Transverse colon (tissue), 4 donors: ENCODE data around the gene ZNF239. TPM values are rescaled to one million over a fixed set of nuclear protein-coding genes. Genes with fewer than 3 reads are reported as not detected.

ENCODE experiments used
- DNase-seq: peaks from one replicate; pipeline ENCODE4 v3.0.0-alpha.2; 2019
- H3K27ac ChIP-seq, 4 donors: fragments of 200-600 bp; sonication (generic); 2 replicates each; pipeline ENCODE4 v1.5.1; 2016 to 2018; ENCODE audit warnings: inconsistent platforms in 4 of 4
- H3K27me3 ChIP-seq: fragments of 200-600 bp; sonication (generic); 2 replicates; pipeline ENCODE4 v1.5.1; 2017; ENCODE audit warnings: inconsistent platforms
- H3K36me3 ChIP-seq, 4 donors: fragments of 200-600 bp; sonication (generic); 2 replicates each; pipeline ENCODE4 v1.5.1; 2017 to 2019; ENCODE audit warnings: inconsistent platforms in 4 of 4
- H3K4me1 ChIP-seq, 4 donors: fragments of 200-600 bp; sonication (generic); 2 replicates each; pipeline ENCODE4 v1.5.1; 2017 to 2020; ENCODE audit warnings: inconsistent platforms in 4 of 4
- H3K4me3 ChIP-seq, 4 donors: fragments of 200-600 bp; sonication (generic); 1 replicate in 1 of 4; 2 replicates in 3 of 4; pipeline versions ENCODE4 v1.5.1 to v1.6.1; 2017 to 2019; ENCODE audit warnings: inconsistent platforms in 4 of 4
- H3K9me3 ChIP-seq, 2 donors: fragments of 200-600 bp; sonication (generic); 2 replicates each; pipeline ENCODE4 v1.5.1; 2017 to 2019; ENCODE audit warnings: inconsistent platforms in 2 of 2
- CTCF ChIP-seq, 5 experiments: fragments of 200-600 bp in 3 of 5; fragments of 450-650 bp in 2 of 5; sonication (generic) in 3 of 5; IDR thresholded peaks; 1 replicate in 2 of 5; 2 replicates in 3 of 5; pipeline ENCODE4 v1.5.1; 2016 to 2017; ENCODE audit warnings: antibody characterized with exemption in 5 of 5, inconsistent platforms in 3 of 5, mild to moderate bottlenecking in 2 of 5, moderate library complexity in 1 of 5
- EP300 ChIP-seq: sonication (generic); formaldehyde crosslinking; IDR thresholded peaks from one replicate; pipeline ENCODE4 v1.6.1; 2017; ENCODE audit warnings: antibody characterized with exemption, low read depth
- POLR2A ChIP-seq: fragments of 450-650 bp; IDR thresholded peaks from one replicate; pipeline ENCODE4 v1.6.1; 2016; ENCODE audit warnings: antibody characterized with exemption, mild to moderate bottlenecking, moderate library complexity
- POLR2AphosphoS5 ChIP-seq, 3 donors: sonication (generic); formaldehyde crosslinking; IDR thresholded peaks; one replicate each; pipeline ENCODE4 v1.6.1; 2016; ENCODE audit warnings: antibody characterized with exemption in 3 of 3
- WGBS, 2 donors: methylation state at CpG; one replicate each; pipeline ENCODE4 v1.1.5; 2018; ENCODE audit warnings: low coverage in 1 of 2; 5-methylcytosine and 5-hydroxymethylcytosine counted together
- in situ Hi-C, 4 donors: fragments of 200-750 bp; cut with MboI; loops; one replicate each; pipeline versions ENCODE4 v1.15.0 to v1.15.1; 2017; ENCODE audit warnings: low sequenced_read_pairs in 3 of 4, low pct_ligation_motif_present in 1 of 4, low pct_unique_long_range_greater_than_20kb in 1 of 4
- intact Hi-C: fragments of 100-400 bp; cut with DNase I; formaldehyde crosslinking; loops from one replicate; pipeline ENCODE4 v1.15.1; 2023; ENCODE audit warnings: low total_unique reads
- total RNA-seq, 4 donors: library from RNA; depleted of rRNA; stranded (reverse); fragments of >200 nt; gene quantifications; one replicate each; pipeline ENCODE4 v1.1.0, GENCODE V29; 2016

Gene ZNF239
- 1 to 10 TPM; 1.4 to 8.2 (median 3.6) TPM for total RNA-seq

- H3K9me3 ChIP-seq = no peaks in the 10 kb centered on the region
- no peaks in the 10 kb centered on the region for H3K27me3 ChIP-seq
- H3K27ac ChIP-seq = peak within 1 kb of the TSS; percentile 66 to 79 (median 75)
- TF ChIP-seq POLR2A (no peak), POLR2AphosphoS5 (IDR thresholded peaks at IDR 0.05) (peak; percentile 48 to 67 (median 66)), CTCF (IDR thresholded peaks at IDR 0.05) (no peak)
- intact Hi-C loops = no loop called here
- DNase-seq = peak; percentile 89
- H3K36me3 ChIP-seq = no peaks in the 10 kb centered on the region
- peak within 1 kb of the TSS; percentile 39 to 64 (median 60) for H3K4me3 ChIP-seq
- in situ Hi-C loops = no loop called here
- H3K4me1 ChIP-seq = peaks cover 0 to 14% (median 8%) of the 10 kb centered on the region in 4 donors
- 9 to 40% methylated on average over 2 to 76 of the region's 78 CpGs for WGBS, 2 donors
Observed at GRCh38 chr10:43574001-43574892, at the start of gene ZNF239. Gene ZNF239 (minus strand): TSS chr10:43574616. CDS start chr10:43558079, 16,537 bp downstream.

GRCh38 chr10:43623351-43623750 lies 48.9 kb upstream of the ZNF239 start:
- Histone ChIP-seq H3K27ac (no peak overlapping the region), H3K4me1 (peaks cover 0 to 7% (median 0%) of the 10 kb centered on the region in 4 donors), H3K9me3 (peaks cover 0 to 4% of the 10 kb centered on the region in 2 donors), H3K4me3 (no peak overlapping the region), H3K27me3 (no peaks in the 10 kb centered on the region), H3K36me3 (no peaks in the 10 kb centered on the region)
- TF ChIP-seq EP300 = no peak
- in situ Hi-C loops = no loop called here
- intact Hi-C loops = no loop called here
- 40 to 59% methylated on average over 2 to 3 of the region's 3 CpGs for WGBS, 2 donors
- DNase-seq = no peak

GRCh38 chr10:43622038-43622437 lies 47.6 kb upstream of the ZNF239 start:
- no peak overlapping the region for H3K4me3 ChIP-seq
- peak; percentile 18 for DNase-seq
- no peak overlapping the region for H3K27ac ChIP-seq
- peaks cover 10 to 11% of the 10 kb centered on the region in 2 donors for H3K9me3 ChIP-seq
- WGBS, 2 donors = 17 to 23% methylated on average over 2 of the region's 2 CpGs
- peaks cover 0 to 7% (median 0%) of the 10 kb centered on the region in 4 donors for H3K4me1 ChIP-seq
- H3K27me3 ChIP-seq = no peaks in the 10 kb centered on the region
- in situ Hi-C loops (no loop called here), intact Hi-C loops (no loop called here)
- no peak for TF ChIP-seq POLR2AphosphoS5 (IDR thresholded peaks at IDR 0.05)
- no peak for TF ChIP-seq POLR2A
- TF ChIP-seq CTCF (IDR thresholded peaks at IDR 0.05) = no peak
- TF ChIP-seq EP300 = no peak
- H3K36me3 ChIP-seq = peaks cover 0 to 2% (median under 1%) of the 10 kb centered on the region in 4 donors

- Histone ChIP-seq H3K9me3 (peaks cover 29 to 31% of the 10 kb centered on the region in 2 donors), H3K4me3 (no peak overlapping the region), H3K36me3 (peaks cover 0 to 22% (median 10%) of the 10 kb centered on the region in 4 donors), H3K27ac (no peak overlapping the region), H3K4me1 (peaks cover 0 to 7% (median 0%) of the 10 kb centered on the region in 4 donors), H3K27me3 (no peaks in the 10 kb centered on the region)
- no peak for DNase-seq
- in situ Hi-C loops = no loop called here
- 67 to 96% methylated on average over 1 to 2 of the region's 2 CpGs for WGBS, 2 donors
- no peak for TF ChIP-seq POLR2A
- no peak for TF ChIP-seq POLR2AphosphoS5 (IDR thresholded peaks at IDR 0.05)
- TF ChIP-seq EP300 = no peak
- no peak for TF ChIP-seq CTCF (IDR thresholded peaks at IDR 0.05)
- intact Hi-C loops = no loop called here
Observed at GRCh38 chr10:43619368-43619767, 45.0 kb upstream of the ZNF239 start.
